OCI-LY3 (cell line): ENCODE data around the gene A3GALT2.

Experiments used
- H2AFZ ChIP-seq: fragments of 200-600, 300-600 bp; shearing (Covaris generic); 2 replicates; pipeline ENCODE4 v1.6.0; 2014; ENCODE audit warnings: antibody characterized with exemption, low read depth, low read length
- H3K27ac ChIP-seq: fragments of 200-600, 300-600 bp; sonication (generic); 2 replicates; pipeline ENCODE4 v1.5.1; 2014; ENCODE audit warnings: mild to moderate bottlenecking, low read length, moderate library complexity, mixed read lengths
- H3K27me3 ChIP-seq: fragments of 200-600, 300-600 bp; sonication (generic); 2 replicates; pipeline ENCODE4 v1.6.1; 2014; ENCODE audit warnings: low read depth, low read length, mixed read lengths
- H3K36me3 ChIP-seq: fragments of 200-600, 300-600 bp; sonication (generic); replicated peaks from 2 replicates; pipeline ENCODE3; 2014; ENCODE audit warnings: low read depth, low read length, mixed read lengths
- H3K4me1 ChIP-seq: fragments of 300-600, 200-600 bp; sonication (generic); 2 replicates; pipeline ENCODE4 v1.6.1; 2014; ENCODE audit warnings: low read length, mixed read lengths
- H3K4me2 ChIP-seq: fragments of 200-600, 300-600 bp; sonication (generic); 2 replicates; pipeline ENCODE4 v1.6.1; 2014; ENCODE audit warnings: low read length, mixed read lengths
- H3K4me3 ChIP-seq: fragments of 300-600, 200-600 bp; sonication (generic); 2 replicates; pipeline ENCODE4 v1.5.1; 2014; ENCODE audit warnings: antibody characterized with exemption, mild to moderate bottlenecking, low read length, moderate library complexity
- H3K79me2 ChIP-seq: fragments of 300-600, 200-600 bp; shearing (Covaris generic); 2 replicates; pipeline ENCODE4 v1.6.1; 2014; ENCODE audit warnings: mild to moderate bottlenecking, low read length, mixed read lengths
- H3K9ac ChIP-seq: fragments of 300-600, 200-600 bp; shearing (Covaris generic); 2 replicates; pipeline ENCODE4 v1.6.0; 2014; ENCODE audit warnings: mild to moderate bottlenecking, low read length, moderate library complexity
- H3K9me3 ChIP-seq: fragments of 200-600, 300-600 bp; shearing (Covaris generic); 2 replicates; pipeline ENCODE4 v1.6.1; 2014; ENCODE audit warnings: low read length, mixed read lengths; ENCODE audit not compliant: insufficient read depth
- H4K20me1 ChIP-seq: fragments of 200-600, 300-600 bp; sonication (generic); 2 replicates; pipeline ENCODE4 v1.6.1; 2016; ENCODE audit warnings: low read length, mixed read lengths; ENCODE audit not compliant: insufficient read depth
- EZH2phosphoT487 ChIP-seq: fragments of 200-600 bp; shearing (Covaris generic); IDR thresholded peaks from 2 replicates; pipeline ENCODE4 v1.6.1; 2018; ENCODE audit warnings: antibody characterized with exemption, mixed run types, low read depth
- TF ChIP-seq, protein P1 (sequence below): fragments of 200-600, 300-600 bp; sonication (generic); IDR thresholded peaks from 2 replicates; pipeline ENCODE4 v1.5.1; 2014; ENCODE audit warnings: antibody characterized with exemption, low read length, low read depth

A3GALT2 gene

DNA sequence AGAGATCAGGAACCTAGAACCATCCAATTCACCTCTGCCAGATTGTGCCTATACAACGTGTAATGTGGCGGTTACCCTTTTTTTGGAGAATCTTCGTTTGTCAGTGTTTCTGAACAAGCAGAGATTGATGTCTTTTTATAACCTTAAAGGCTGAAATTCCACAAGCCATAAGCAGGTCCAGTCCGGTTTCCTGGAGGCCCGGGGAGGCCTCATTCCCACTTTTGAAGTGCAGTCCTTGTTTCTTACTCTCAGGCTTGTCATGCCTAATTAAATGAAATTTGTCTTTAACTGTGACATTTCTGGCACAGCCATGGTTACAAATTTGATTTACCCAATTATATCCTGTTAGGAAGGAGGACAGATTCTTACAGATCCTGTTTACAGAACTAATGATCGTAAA lies 36.8 kb downstream of the A3GALT2 start:
- H3K36me3 ChIP-seq: peaks cover 3% of the 10 kb centered on the region
- H3K27ac ChIP-seq: no peak overlapping the region
- H3K4me3 ChIP-seq: no peak overlapping the region
- no peak overlapping the region for H2AFZ ChIP-seq
- H3K9me3 ChIP-seq: no peaks in the 10 kb centered on the region
- H3K4me1 ChIP-seq: no peaks in the 10 kb centered on the region
- H4K20me1 ChIP-seq: no peaks in the 10 kb centered on the region
- no peak overlapping the region for H3K9ac ChIP-seq
- no peak overlapping the region for H3K4me2 ChIP-seq
- no peaks in the 10 kb centered on the region for H3K27me3 ChIP-seq
- no peaks in the 10 kb centered on the region for H3K79me2 ChIP-seq
- no peak for TF ChIP-seq EZH2phosphoT487
- TF ChIP-seq, protein P1, sequence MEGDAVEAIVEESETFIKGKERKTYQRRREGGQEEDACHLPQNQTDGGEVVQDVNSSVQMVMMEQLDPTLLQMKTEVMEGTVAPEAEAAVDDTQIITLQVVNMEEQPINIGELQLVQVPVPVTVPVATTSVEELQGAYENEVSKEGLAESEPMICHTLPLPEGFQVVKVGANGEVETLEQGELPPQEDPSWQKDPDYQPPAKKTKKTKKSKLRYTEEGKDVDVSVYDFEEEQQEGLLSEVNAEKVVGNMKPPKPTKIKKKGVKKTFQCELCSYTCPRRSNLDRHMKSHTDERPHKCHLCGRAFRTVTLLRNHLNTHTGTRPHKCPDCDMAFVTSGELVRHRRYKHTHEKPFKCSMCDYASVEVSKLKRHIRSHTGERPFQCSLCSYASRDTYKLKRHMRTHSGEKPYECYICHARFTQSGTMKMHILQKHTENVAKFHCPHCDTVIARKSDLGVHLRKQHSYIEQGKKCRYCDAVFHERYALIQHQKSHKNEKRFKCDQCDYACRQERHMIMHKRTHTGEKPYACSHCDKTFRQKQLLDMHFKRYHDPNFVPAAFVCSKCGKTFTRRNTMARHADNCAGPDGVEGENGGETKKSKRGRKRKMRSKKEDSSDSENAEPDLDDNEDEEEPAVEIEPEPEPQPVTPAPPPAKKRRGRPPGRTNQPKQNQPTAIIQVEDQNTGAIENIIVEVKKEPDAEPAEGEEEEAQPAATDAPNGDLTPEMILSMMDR: no peak

DNA sequence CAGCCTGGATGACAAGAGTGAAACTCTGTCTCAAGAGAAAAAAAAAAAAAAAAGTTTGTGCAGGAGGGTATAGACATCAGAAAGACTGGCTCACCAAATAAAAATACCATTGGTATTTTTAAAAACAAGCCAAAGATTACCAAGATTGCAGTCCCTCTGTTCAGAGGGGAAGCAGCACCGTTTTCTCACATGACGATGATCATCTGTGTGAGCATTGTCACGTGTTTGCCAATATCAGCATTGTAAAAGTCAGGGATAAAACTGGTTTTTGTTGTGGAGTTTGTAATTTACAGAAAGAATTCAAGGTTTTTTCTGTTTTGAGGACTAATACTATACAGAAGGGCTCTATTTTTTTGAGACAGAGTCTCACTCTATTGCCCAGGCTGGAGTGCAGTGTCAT lies 38.1 kb downstream of the A3GALT2 start:
- no peak overlapping the region for H3K27ac ChIP-seq
- H3K4me2 ChIP-seq: no peak overlapping the region
- no peaks in the 10 kb centered on the region for H3K79me2 ChIP-seq
- H3K27me3 ChIP-seq: no peaks in the 10 kb centered on the region
- no peak overlapping the region for H3K4me3 ChIP-seq
- no peak overlapping the region for H2AFZ ChIP-seq
- peaks cover 3% of the 10 kb centered on the region for H3K36me3 ChIP-seq
- no peaks in the 10 kb centered on the region for H4K20me1 ChIP-seq
- no peaks in the 10 kb centered on the region for H3K9me3 ChIP-seq
- TF ChIP-seq, protein P1: no peak
- no peak for TF ChIP-seq EZH2phosphoT487
- H3K9ac ChIP-seq: no peak overlapping the region
- no peaks in the 10 kb centered on the region for H3K4me1 ChIP-seq

DNA sequence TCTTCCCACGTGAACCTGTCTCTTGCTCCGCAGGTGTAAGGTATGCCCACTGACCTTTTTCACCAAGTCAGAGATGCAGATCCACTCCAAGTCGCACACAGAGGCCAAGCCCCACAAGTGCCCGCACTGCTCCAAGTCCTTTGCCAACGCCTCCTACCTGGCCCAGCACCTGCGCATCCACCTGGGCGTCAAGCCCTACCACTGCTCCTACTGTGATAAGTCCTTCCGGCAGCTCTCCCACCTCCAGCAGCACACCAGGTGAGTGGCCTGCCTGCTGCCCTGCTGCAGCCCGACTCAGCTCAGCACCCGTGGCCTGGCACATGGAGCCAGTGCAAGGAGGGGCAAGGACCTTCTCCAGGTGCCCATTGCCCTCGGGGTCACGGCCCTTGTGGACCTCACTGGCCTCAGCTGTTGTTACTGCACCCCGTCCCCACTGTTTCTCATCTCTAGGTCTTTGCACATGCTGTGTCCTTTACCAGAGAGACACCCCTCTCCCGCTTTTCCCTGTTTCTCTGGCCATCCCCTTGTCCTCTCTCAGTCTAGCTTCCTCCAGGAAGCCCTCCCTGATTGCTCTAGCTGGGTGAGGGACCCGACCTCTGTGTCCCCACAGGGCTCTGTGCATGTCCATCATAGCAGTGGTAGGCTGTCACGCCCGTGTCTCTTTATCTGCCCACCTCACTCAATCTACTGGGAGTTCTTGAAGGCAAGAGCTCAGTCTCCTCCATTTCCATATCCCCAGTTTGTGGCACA lies 39.2 kb downstream of the A3GALT2 start:
- no peak overlapping the region for H3K4me3 ChIP-seq
- no peak overlapping the region for H3K4me2 ChIP-seq
- no peaks in the 10 kb centered on the region for H3K4me1 ChIP-seq
- no peaks in the 10 kb centered on the region for H3K9me3 ChIP-seq
- H3K79me2 ChIP-seq: no peaks in the 10 kb centered on the region
- H2AFZ ChIP-seq: no peak overlapping the region
- H3K9ac ChIP-seq: no peak overlapping the region
- TF ChIP-seq, protein P1: no peak
- no peak for TF ChIP-seq EZH2phosphoT487
- H3K27me3 ChIP-seq: no peaks in the 10 kb centered on the region
- no peak overlapping the region for H3K27ac ChIP-seq
- H3K36me3 ChIP-seq: peaks cover 3% of the 10 kb centered on the region
- no peaks in the 10 kb centered on the region for H4K20me1 ChIP-seq

DNA sequence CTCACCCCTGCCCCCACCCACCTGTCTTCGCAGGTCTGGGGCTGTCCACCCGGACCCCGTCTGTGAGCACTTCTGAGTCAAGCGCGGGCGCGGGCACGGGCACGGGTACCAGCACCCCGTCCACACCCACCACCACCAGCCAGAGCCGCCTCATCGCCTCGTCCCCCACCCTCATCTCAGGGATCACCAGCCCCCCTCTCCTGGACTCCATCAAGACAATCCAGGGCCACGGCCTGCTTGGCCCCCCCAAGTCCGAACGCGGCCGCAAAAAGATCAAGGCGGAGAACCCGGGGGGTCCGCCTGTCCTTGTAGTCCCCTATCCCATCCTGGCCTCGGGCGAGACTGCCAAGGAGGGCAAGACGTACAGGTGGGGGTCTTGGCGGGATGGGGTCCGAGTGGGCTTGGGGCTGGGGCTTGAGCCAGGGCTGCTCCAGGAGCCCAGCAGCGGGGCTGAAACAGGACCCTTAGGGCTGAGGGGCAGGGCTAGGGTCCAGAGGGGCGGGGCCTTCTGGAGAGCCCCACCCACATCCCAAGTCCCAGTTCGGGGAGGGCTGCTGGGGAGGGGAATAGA lies 40.7 kb downstream of the A3GALT2 start:
- Histone ChIP-seq H3K36me3 (peaks cover 3% of the 10 kb centered on the region), H4K20me1 (peaks cover 2% of the 10 kb centered on the region; the same call in 1 of the 2 replicates), H3K9me3 (no peaks in the 10 kb centered on the region), H2AFZ (no peak overlapping the region), H3K27ac (no peak overlapping the region), H3K4me3 (no peak overlapping the region), H3K4me1 (no peaks in the 10 kb centered on the region), H3K27me3 (no peaks in the 10 kb centered on the region), H3K4me2 (no peak overlapping the region), H3K9ac (no peak overlapping the region), H3K79me2 (no peaks in the 10 kb centered on the region)
- TF ChIP-seq EZH2phosphoT487: no peak
- TF ChIP-seq, protein P1: no peak
